NCI-H1694 treated with DMSO at 0.1 percent for 48 hours (cell line): Measurements from ENCODE around the gene SORBS2.

Experiments
- DNase-seq: peaks from one replicate; lab custom pipeline; 2025; lab: John Stamatoyannopoulos, UW

SORBS2 gene

DNA sequence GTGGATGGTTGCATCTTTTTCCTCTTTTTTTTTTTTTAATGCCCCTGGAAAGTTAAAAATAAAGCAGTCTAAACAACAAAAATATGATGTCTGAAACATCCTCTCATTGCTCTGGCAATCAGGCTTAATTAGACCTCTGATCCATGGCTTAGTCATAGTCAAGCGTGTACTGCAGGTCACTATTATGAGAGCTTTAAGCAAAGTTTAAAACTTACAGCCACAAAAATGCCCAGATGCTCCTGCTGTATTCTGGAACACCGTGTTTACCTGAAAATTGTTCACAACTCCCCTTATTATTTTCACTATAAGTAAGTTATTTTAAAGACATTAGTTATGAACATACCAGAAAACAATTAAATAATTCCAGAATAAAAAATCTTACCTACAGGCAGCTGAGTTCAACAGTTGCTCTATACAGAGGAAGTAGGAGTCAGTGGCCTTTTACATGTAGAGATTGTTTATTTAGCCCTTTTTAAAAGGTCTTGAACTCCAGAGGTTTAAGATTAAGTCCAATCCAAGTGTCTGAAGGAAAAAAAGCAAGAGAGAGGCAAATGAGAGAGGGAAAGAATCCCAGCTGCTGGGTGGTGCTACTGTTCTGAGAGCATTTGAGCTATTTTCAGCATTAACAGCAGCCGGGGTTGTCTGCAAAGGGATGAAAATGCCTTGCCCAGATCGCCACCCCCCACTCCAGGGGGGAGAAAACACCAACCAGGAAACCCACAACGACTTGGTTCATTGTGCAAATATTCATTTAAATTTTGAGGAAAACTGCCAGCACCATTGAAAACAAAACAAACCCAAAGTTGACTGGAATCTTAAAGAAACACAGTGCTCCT lies 36.9 kb downstream of the SORBS2 start:
- DNase-seq, result no peak

- no peak for DNase-seq
Observed at GRCh38 chr4:185774131-185774653, 37.8 kb downstream of the SORBS2 start.

DNA sequence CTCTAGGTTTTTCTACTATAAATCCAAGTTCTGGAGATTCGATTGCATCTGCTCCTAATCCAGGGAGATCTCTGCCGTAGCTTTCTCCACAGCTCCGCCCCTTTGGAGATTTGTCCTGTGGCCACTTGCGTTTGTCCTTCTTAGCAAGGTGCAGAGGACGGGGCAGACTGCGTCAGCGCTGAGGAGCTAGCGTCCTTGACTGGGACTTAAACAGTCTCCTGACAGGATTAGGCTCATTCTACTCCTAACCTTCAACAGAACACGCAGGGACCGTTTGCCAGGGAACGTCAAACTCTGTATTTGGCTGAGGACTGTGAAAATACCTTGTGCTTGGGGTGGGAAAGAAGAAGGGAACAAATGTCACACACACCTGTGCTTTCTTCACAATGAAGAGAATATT lies 38.6 kb downstream of the SORBS2 start:
- no peak for DNase-seq

DNA sequence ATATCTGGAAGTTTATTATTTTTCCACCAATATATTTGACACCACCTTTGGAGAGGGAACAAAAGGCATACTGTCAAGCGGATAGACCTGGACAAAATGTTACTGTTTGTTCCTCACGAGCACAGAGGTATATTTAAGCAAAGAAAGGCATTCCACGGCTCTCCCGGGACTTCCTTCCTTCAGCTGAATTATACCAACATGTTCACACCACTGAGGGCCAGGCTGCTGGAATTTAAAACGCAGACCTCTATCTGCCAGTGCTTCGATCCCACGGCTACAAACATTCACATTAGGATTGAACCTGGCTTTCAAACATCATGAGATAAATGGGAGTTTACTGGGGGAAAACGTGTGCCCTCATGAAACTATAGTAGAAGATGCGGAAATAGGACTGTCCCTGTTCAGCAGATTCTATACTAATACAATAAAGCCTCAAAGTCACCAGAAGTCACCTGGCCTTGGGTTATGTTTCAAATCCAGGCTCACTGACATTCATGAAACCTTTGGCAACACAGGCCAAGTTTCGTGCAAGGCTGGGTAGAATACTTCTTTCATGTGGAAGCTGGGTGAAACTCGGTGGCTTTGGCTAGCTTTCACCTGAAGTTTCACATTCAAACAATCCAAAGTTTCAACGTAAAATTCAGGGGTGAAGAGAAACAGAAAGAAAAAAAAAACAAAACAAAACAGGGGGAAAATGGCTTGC lies 39.5 kb downstream of the SORBS2 start:
- no peak for DNase-seq

DNA sequence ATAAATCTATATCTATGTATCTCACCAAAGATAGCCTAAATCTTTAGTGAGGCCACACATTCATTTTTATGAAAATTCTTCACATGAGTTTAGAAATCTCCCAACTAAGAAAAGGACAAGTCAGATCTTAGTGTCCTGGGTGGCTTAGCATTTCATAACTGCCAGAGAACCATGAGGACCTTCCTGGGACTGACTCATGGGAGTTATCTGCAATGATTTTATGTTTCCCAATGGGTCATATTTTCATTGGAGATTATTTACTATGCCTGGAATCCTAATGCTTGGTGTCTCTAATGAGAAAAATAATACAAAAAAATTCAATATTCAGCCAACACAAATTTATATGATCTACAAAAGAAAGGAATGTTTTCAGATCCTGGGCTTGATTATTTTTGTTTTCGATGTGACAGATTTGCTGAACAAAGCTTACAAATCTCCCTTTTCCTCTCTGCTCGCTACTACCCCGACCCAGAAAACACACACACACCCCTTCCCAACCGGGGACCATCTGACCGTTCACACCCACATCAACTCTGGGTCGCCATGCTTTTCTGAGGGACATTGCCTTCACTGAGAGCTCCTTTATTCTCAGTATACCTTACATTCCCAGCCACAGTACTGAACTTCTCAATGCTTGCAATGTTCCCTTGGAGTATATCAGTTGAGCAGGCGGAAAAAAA lies 40.1 kb downstream of the SORBS2 start:
- DNase-seq, result no peak

DNA sequence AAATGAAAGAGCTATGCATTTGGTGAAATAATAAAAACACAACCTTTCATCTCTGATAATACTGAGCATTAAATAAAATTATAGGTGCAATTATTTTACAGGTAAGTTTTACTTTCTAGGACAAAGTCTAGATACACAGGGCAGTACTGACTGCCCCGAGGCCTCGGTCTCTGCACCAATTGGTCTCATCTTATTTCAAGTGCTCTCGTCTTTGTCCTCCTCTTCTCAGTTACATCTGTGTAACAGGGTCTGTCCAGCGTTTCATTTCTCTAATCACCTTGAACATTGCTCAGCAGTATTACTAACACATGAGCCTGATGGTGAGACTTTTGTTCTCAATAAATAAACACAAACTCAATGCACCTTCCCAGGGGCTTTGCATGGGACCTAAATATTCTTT lies 44.5 kb downstream of the SORBS2 start:
- no peak for DNase-seq

DNA sequence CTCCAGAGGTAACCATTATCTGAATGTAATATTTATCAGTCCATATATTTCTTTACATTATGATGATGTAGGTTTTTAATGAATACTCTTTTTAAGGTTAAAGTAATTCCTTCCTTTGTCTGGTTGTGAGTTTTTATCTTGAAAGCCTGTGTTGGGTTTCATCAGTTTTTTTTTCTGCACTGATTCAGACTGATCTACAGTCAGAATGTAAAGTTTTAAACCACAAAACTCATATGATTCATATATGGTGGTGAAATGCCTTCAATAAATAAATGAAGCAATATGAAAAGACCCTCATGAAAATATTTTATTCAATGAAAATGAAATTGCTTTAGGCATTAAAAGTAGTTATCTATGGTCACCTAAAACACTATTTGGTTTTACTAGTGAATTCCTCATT lies 47.1 kb downstream of the SORBS2 start:
- no peak for DNase-seq

DNA sequence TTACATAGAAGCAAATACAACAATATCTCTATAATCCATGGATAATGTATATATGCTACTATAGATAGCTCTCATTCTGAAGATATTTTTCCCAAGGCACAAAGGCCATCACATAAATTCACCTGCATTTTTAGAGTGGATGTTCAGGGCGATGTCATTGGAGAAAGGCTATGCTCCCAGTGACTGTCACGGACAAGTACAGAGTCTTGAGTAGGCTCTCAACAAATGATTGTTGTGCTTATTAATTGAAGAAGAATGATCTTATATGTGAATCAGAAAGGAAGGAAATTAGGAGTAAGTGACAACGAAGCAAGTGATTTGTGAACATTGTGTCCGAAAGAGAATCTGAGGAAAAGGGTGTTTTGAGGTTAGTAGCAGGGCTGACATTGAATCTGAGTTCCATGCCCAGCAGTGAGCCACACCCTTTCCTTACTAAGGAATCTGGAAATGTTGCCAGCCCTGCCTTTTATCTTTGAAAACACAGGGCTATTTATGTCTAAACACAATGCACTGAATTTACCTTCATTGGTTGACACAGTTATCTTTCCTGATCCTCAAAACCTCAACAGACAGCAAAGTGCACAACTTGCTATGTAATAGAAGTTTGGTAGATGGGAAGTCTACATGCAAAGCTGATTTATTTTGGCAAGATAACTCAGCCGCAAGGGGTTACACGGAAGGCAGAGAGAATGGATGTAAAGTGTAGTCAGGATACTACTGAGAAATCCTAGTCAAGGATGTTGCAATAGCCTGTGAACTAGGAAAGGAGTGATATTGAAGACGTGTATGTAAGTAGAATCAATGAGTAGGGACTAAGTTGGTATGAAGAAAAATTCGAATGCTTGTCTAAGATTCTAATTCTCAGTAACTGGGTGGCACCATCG lies 50.4 kb downstream of the SORBS2 start:
- no peak for DNase-seq

DNA sequence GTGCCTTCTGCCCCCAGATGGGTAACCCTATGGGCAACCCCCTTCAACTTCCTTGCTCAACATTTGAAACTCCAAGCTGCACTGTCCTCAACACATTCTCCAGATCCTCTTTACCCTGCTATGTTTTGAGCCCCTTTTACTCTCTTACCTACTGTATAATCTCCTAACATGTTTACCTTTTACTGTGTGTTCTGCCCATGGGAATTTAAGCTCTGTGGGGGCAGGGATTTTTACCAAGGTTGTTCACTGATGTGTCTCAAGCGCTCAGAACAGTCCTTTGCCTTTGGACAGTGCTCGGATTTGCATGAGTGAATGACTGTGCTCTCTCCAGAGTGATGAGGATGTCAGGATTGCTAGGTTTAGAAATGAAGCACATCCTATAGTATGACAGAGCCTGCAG lies 53.2 kb downstream of the SORBS2 start:
- DNase-seq, result no peak

- DNase-seq, result no peak
Observed at GRCh38 chr4:185755451-185755850, 56.5 kb downstream of the SORBS2 start.

GRCh38 chr4:185754961-185755360 lies 57.0 kb downstream of the SORBS2 start:
- DNase-seq, result no peak

GRCh38 chr4:185752872-185753271 lies 59.1 kb downstream of the SORBS2 start:
- DNase-seq, result no peak

DNA sequence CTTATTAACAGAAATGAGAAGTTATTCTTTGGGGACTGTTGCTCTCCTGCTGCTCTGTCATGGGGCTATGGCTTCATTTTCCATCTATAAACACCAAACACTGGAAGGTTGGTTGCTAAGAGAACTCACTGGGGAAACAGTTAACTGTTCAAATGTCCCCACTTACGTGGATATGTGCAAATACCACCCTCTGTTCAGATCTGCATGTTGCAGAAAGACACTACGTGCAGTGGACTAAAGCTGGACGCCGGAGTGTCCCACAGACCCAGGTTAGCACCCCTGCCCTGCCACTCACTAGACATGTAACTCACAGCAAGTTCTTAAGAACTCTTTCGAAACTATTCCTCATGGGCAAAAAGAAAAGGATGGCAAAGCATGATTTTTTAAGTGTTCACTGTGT lies 62.1 kb downstream of the SORBS2 start:
- DNase-seq, result no peak

DNA sequence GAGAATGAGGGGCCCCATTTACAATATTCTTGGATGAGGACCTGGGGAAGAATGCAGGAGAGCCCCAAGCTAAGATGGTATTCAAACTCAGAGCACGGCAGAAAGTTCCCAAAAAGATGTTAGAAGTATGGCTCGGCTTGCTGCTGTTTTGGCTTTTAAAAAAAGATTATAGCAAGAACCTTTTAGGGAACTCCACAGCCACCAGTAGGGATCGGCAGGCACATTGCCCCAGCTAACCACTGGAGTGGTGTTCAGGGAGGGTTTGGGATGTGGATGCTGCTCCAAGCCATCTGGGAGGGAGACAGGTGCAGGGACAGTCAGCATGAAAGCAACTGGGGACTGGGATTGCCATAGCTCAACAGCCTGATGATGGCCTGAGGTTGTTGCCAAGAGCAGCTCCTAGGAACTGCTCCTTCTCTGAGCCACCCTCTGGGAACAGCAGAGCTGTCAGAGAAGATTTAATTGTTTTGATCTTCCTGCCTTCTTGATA lies 63.0 kb downstream of the SORBS2 start:
- no peak for DNase-seq

- no peak for DNase-seq
Observed at GRCh38 chr4:185745891-185746290, 66.1 kb downstream of the SORBS2 start.

DNA sequence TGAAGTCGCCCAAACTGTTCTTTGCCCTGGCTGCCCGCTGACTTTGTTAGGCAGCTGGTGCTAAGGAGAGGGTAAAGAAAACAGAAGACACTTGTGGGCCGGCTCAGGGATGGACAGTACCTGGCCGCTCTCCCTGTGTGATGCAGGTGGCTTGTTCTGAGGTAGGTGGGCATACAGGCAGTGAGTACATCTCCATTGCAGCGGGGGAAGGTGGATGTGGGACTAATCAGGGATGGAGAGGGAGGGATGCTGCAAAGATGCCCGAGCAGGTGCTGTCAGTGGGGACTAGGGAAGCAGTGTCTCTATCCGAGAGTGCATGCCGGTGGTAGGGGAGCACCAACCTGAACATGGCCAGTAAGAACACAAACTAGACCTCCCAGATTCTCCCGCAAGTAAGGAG lies 67.0 kb downstream of the SORBS2 start:
- DNase-seq, result no peak

DNA sequence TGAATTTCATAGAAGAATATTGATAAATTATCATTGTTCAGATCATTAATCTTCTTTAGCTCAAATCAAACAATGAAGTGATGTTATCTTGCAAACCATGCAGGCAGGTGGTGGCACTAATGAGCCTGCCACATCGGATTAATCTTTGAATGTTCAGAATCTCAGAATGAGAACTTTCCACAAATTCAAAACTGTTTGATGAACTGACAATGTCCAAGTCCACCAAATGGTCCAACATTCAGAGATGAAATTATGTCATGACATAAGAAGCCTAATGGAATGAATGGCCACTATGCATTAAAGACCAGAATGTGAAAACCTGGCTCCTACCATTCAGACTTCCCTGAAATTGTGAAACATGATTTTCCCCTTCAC lies 67.5 kb downstream of the SORBS2 start:
- no peak for DNase-seq

DNA sequence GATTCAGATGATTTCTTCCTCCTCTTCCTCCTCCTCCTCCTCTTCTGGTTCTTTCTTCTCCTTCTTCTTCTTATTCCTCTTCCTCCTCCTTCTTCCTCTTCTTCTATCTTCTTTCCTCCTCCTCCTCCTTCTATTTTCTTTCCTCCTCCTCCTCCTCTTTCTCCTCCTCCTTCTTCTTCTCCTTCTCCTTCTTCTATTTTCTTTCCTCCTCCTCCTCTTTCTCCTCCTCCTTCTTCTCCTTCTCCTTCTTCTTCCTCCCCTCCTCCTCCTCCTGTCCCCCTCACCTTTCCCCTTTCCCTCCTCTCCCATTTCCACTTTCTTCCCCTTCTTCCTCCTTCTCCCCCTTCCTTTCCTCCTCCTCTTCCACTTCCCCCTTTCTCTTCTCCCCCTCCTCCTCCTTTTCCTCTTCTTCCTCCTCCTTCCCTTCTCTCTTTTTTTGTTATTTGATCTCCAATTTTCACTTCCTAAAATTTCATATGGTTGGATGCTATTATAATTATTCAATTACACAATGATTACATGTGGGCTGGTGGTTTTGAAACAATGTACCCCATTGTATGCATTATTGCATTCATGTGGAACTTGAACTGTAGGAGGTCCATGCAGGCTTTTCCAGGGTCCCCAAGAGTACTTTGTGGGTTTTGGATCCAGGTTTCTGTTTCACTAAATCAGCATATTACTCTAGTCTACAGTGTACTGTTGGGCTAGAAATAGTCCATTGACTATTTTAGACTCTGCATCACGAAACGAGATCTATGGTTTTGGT lies 68.1 kb downstream of the SORBS2 start:
- DNase-seq, result no peak

DNA sequence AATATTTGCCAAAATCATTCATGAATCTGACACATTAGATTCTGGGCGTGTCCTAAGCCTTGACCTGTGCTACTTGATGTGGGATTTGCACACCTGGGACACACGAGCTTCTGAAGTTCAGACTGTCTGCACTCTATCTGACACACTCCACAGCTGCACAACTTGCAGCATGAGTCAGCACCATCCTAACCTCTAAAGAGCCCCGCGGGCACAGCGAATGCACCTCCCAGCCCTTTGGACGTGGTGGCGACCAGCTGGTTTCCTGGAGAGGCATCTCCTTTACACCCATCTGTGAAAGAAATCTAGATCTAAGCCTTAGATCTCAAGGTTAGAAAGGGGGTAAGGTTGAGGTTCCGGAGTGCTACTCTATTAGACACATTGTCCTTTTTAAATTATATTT lies 69.2 kb downstream of the SORBS2 start:
- DNase-seq, result no peak

DNA sequence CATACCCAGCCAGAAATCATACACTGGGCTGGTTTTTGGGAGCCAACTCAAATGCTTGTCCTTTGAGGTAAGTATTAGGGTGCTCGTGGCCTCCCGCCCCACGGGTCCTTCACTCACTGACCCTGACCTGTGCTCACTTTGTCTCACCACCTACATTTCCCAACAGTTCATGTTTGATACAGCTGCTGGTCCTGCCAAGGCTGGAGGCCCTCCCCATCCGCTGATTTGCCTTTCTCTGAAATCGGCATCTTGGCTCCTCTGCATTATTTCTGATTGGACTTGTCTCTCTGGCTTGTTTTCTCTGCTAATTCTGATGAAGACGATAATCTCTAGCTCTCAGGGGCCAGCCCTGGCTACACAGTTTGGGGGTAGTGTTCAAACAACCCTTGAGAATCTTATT lies 70.2 kb downstream of the SORBS2 start:
- no peak for DNase-seq

DNA sequence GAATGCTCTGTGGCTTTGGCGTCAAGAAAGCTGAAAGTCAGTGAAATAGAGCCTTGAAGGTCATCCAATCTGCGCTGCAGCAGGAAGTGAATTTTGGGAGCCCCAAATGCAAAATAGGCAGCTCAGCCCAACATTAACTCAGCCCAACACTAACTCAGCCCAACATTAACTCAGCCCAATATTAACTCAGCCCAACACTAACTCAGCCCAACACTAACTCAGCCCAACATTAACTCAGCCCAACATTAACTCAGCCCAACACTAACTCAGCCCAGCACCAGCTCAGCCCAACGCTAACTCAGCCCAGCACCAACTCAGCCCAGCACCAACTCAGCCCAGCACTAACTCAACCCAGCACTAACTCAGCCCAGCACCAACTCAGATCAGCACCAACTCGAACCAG lies 71.5 kb downstream of the SORBS2 start:
- DNase-seq, result no peak
